ENCODE results near the gene COMMD1. TPM values are rescaled to one million over a fixed set of nuclear protein-coding genes. Genes with fewer than 3 reads are reported as not detected.

The COMMD1 gene
- total RNA-seq, 1 donor: 60.7 TPM

GRCh38 chr2:62089658-62090057 lies 184.2 kb downstream of the COMMD1 start:
- peak; percentile 88 for DNase-seq (ENCODE audit: low read depth)
- no peak for TF ChIP-seq CTCF (IDR thresholded peaks at IDR 0.05; ENCODE audit: insufficient read depth, low read length)
- no peak overlapping the region for H3K4me3 ChIP-seq (ENCODE audit: low read depth, low read length)

GRCh38 chr2:62091471-62091870 lies 186.0 kb downstream of the COMMD1 start:
- H3K4me3 ChIP-seq (ENCODE audit: low read depth, low read length): no peak overlapping the region
- no peak for TF ChIP-seq CTCF (IDR thresholded peaks at IDR 0.05; ENCODE audit: insufficient read depth, low read length)
- DNase-seq (ENCODE audit: low read depth): no peak

GRCh38 chr2:62099050-62099449 lies 193.6 kb downstream of the COMMD1 start:
- DNase-seq (ENCODE audit: low read depth): no peak
- H3K4me3 ChIP-seq (ENCODE audit: low read depth, low read length): no peak overlapping the region
- no peak for TF ChIP-seq CTCF (IDR thresholded peaks at IDR 0.05; ENCODE audit: insufficient read depth, low read length)

- no peak for DNase-seq (ENCODE audit: low read depth)
- no peak for TF ChIP-seq CTCF (IDR thresholded peaks at IDR 0.05; ENCODE audit: insufficient read depth, low read length)
- no peak overlapping the region for H3K4me3 ChIP-seq (ENCODE audit: low read depth, low read length)
These were observed 194.2 kb downstream of the COMMD1 start for GRCh38 chr2:62099523-62100175.

GRCh38 chr2:62101886-62102285 lies 196.4 kb downstream of the COMMD1 start:
- no peak overlapping the region for H3K4me3 ChIP-seq (ENCODE audit: low read depth, low read length)
- DNase-seq (ENCODE audit: low read depth): no peak
- no peak for TF ChIP-seq CTCF (IDR thresholded peaks at IDR 0.05; ENCODE audit: insufficient read depth, low read length)

GRCh38 chr2:62102402-62102920 lies 197.0 kb downstream of the COMMD1 start:
- no peak for DNase-seq (ENCODE audit: low read depth)
- H3K4me3 ChIP-seq (ENCODE audit: low read depth, low read length): no peak overlapping the region
- no peak for TF ChIP-seq CTCF (IDR thresholded peaks at IDR 0.05; ENCODE audit: insufficient read depth, low read length)

GRCh38 chr2:62109554-62109953 lies 204.1 kb downstream of the COMMD1 start:
- no peak overlapping the region for H3K4me3 ChIP-seq (ENCODE audit: low read depth, low read length)
- no peak for DNase-seq (ENCODE audit: low read depth)

More at GRCh38 chr2:62109554-62109953, 204.1 kb downstream of the COMMD1 start:
- no peak for TF ChIP-seq CTCF (IDR thresholded peaks at IDR 0.05; ENCODE audit: insufficient read depth, low read length)
